RWPE1 (cell line): ENCODE measurements around the gene PDE4DIP.
"Not testable (repeated sequence)": the region's sequence is repeated elsewhere in the genome, so short reads cannot be mapped to it uniquely, and the experiment has no call there.

Source experiments
- CTCF ChIA-PET: fragments of 350-600 bp; sonication (Branson Sonifier 250); formaldehyde crosslinking; extraction: SDS; loops from one replicate; lab custom pipeline; 2021; lab: Yijun Ruan, JAX
- POLR2A ChIA-PET: fragments of 400-600 bp; formaldehyde crosslinking; extraction: SDS; loops from one replicate; lab custom pipeline; 2020; ENCODE audit warnings: antibody characterized with exemption; ENCODE audit not compliant: low non-redundant PET; lab: Yijun Ruan, JAX
- DNase-seq: peaks from one replicate; pipeline ENCODE4 v3.0.0; 2012; ENCODE audit warnings: low spot score
- H3K27ac ChIP-seq: fragments of 450-650 bp; 2 replicates; pipeline ENCODE4 v1.5.1; 2017

PDE4DIP gene

GRCh38 chr1:148844220-148844619, at the start of gene PDE4DIP:
TSS of gene PDE4DIP (plus strand) at chr1:148844428. CDS start at chr1:148844775, 347 bp downstream.
- CTCF ChIA-PET, DNase-seq, POLR2A ChIA-PET, H3K27ac ChIP-seq: not testable (repeated sequence)

- POLR2A ChIA-PET, H3K27ac ChIP-seq, CTCF ChIA-PET, DNase-seq: not testable (repeated sequence)
Observed at GRCh38 chr1:148808268-148808928, 35.8 kb upstream of the PDE4DIP start.

- POLR2A ChIA-PET, CTCF ChIA-PET, DNase-seq, H3K27ac ChIP-seq: not testable (repeated sequence)
Observed at GRCh38 chr1:148808929-148809283, 35.3 kb upstream of the PDE4DIP start.

- POLR2A ChIA-PET: not testable (repeated sequence)
Observed at GRCh38 chr1:148822180-148822579, 22.0 kb upstream of the PDE4DIP start.

GRCh38 chr1:148823822-148824221, 20.4 kb upstream of the PDE4DIP start:
- DNase-seq, CTCF ChIA-PET: not testable (repeated sequence)

More at GRCh38 chr1:148822180-148822579, 22.0 kb upstream of the PDE4DIP start:
- DNase-seq, CTCF ChIA-PET, H3K27ac ChIP-seq: not testable (repeated sequence)

GRCh38 chr1:148825029-148825428, 19.2 kb upstream of the PDE4DIP start:
- H3K27ac ChIP-seq, DNase-seq, POLR2A ChIA-PET, CTCF ChIA-PET: not testable (repeated sequence)

More at GRCh38 chr1:148823822-148824221, 20.4 kb upstream of the PDE4DIP start:
- H3K27ac ChIP-seq, POLR2A ChIA-PET: not testable (repeated sequence)

GRCh38 chr1:148828531-148828930, 15.7 kb upstream of the PDE4DIP start:
- POLR2A ChIA-PET, CTCF ChIA-PET, DNase-seq, H3K27ac ChIP-seq: not testable (repeated sequence)

- POLR2A ChIA-PET, DNase-seq, H3K27ac ChIP-seq, CTCF ChIA-PET: not testable (repeated sequence)
Observed at GRCh38 chr1:148828962-148829361, 15.3 kb upstream of the PDE4DIP start.

- CTCF ChIA-PET, POLR2A ChIA-PET, DNase-seq, H3K27ac ChIP-seq: not testable (repeated sequence)
Observed at GRCh38 chr1:148829365-148829764, 14.9 kb upstream of the PDE4DIP start.

GRCh38 chr1:148841262-148841661, 3.0 kb upstream of the PDE4DIP start:
- DNase-seq, H3K27ac ChIP-seq, POLR2A ChIA-PET, CTCF ChIA-PET: not testable (repeated sequence)

- CTCF ChIA-PET, DNase-seq, H3K27ac ChIP-seq, POLR2A ChIA-PET: not testable (repeated sequence)
Observed at GRCh38 chr1:148844651-148845050, 423 bp downstream of the PDE4DIP start.

GRCh38 chr1:148845068-148845467, 840 bp downstream of the PDE4DIP start:
- H3K27ac ChIP-seq, DNase-seq, POLR2A ChIA-PET, CTCF ChIA-PET: not testable (repeated sequence)

GRCh38 chr1:148850347-148850746, 6.1 kb downstream of the PDE4DIP start:
- POLR2A ChIA-PET, CTCF ChIA-PET, DNase-seq, H3K27ac ChIP-seq: not testable (repeated sequence)

GRCh38 chr1:148850840-148851239, 6.6 kb downstream of the PDE4DIP start:
- CTCF ChIA-PET, DNase-seq, POLR2A ChIA-PET, H3K27ac ChIP-seq: not testable (repeated sequence)

GRCh38 chr1:148851684-148852083, 7.5 kb downstream of the PDE4DIP start:
- DNase-seq, H3K27ac ChIP-seq, POLR2A ChIA-PET, CTCF ChIA-PET: not testable (repeated sequence)

- POLR2A ChIA-PET, DNase-seq, H3K27ac ChIP-seq, CTCF ChIA-PET: not testable (repeated sequence)
Observed at GRCh38 chr1:148853363-148853762, 9.1 kb downstream of the PDE4DIP start.

GRCh38 chr1:148854063-148854462, 9.8 kb downstream of the PDE4DIP start:
- CTCF ChIA-PET, POLR2A ChIA-PET, H3K27ac ChIP-seq, DNase-seq: not testable (repeated sequence)

- H3K27ac ChIP-seq, CTCF ChIA-PET, DNase-seq, POLR2A ChIA-PET: not testable (repeated sequence)
Observed at GRCh38 chr1:148855367-148855766, 11.1 kb downstream of the PDE4DIP start.
